ENCODE data around the gene STK11.

The STK11 gene

GRCh38 chr19:1257475-1258162, 52.0 kb downstream of the STK11 start:
- DNase-seq = no peak

- DNase-seq = no peak
Measured at GRCh38 chr19:1258163-1258492, 52.5 kb downstream of the STK11 start.

GRCh38 chr19:1258707-1259205, 53.2 kb downstream of the STK11 start:
- no peak for DNase-seq

GRCh38 chr19:1259206-1259875, 53.8 kb downstream of the STK11 start:
- DNase-seq = peak in 11 of 58 donors; percentile 4 to 77 (median 32)

- DNase-seq = no peak
Measured at GRCh38 chr19:1259876-1260748, 54.5 kb downstream of the STK11 start.

DNA sequence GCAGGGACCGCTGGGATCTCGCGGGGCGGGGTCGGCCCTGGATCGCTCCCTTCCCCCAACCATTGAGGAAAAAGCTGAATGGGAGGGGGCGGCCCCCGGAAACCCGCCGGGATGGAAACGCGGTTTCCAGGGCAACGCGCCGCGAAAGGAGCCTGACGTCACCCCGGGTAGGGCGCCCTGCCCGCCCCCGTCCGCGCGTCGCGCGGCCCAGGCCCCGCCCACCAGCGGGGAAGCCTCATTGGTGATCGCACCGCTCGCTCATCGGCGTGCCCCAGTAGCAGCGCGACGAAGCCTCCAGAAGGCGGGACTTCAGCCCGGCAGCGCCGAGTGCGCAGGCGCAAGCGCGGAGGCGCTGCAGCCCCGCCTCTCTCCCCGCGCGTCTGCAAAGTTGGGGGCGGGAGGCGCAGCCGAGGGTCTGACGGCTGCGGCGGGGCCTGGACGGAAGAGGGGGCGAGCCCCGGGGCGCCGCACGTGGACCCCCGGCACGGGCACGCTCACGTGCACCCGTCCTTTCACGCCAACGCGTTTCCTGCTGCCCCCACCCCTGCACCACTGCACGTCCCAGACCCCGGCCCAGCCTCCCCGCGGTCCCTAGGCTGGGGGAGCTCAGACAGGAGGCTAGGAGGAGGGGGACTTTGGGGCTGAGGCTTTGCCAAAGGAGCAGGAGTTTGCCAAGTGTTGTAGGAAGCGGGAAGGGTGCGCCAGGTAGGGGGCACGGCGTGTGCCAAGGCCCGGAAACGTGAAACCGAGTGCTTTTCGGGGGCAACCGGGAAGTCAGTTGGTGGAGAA, 55.4 kb downstream of the STK11 start:
- peak; percentile 48 to 97 (median 93) for DNase-seq

DNA sequence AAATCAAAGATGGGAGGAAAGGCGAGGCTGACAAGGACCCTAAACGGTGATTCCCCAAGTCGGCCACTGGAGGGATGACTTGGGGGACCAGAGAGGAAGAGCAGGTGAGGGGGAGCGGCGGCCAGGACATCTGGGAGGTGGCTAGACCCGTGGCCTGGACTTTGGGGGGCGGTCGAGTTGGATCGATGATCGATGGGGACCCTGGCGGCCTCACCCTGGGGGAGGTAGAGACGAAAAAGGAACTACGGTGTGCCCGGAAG, 55.9 kb downstream of the STK11 start:
- DNase-seq = no peak

- peak in 32 of 58 donors; percentile 15 to 74 (median 48) for DNase-seq
Measured at GRCh38 chr19:1261798-1262622, 56.4 kb downstream of the STK11 start.

GRCh38 chr19:1262623-1263123, 57.1 kb downstream of the STK11 start:
- DNase-seq = peak in 1 of 58 donors; percentile 37

- no peak for DNase-seq
Measured at GRCh38 chr19:1263188-1263587, 57.6 kb downstream of the STK11 start.

DNA sequence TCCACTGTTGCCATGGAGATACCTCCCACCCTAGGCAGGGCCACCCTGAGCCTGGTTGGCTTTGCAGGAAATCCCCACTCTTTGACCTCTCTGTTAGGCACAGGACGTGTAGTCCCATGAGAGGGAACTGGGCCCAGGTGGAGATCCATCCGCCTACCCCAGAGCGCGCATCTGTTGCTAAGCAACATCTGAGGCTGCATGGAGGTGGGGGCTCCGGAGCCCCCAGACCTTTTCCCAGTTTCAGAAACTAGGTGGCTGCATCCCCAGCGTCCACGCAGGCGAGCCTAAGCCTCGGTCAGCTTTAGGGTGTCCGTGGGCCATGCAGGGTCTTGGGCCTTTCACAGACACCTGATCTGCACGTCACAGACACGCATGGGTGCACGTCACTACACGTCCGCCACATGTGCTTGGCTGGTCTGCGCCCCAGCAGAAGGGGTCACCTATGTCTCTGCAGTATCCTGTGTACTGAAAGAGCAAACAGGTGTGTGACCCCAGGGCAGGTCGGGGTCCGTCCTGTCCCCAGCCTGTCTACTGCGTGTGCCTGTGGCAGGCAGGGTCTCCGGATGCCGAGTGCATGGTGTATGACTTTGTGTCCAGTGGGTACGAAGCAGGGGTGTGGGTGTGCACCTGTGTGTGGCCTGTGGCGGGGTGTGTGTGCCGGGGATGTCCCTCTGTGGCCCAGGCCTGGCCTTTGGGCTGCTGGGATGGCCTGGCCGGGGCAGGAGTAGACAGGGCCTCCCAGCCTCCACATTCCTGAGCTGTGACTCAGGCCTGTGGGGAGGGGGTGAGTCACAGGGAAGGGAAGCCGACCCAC, 59.4 kb downstream of the STK11 start:
- peak in 1 of 58 donors; percentile 47 for DNase-seq

DNA sequence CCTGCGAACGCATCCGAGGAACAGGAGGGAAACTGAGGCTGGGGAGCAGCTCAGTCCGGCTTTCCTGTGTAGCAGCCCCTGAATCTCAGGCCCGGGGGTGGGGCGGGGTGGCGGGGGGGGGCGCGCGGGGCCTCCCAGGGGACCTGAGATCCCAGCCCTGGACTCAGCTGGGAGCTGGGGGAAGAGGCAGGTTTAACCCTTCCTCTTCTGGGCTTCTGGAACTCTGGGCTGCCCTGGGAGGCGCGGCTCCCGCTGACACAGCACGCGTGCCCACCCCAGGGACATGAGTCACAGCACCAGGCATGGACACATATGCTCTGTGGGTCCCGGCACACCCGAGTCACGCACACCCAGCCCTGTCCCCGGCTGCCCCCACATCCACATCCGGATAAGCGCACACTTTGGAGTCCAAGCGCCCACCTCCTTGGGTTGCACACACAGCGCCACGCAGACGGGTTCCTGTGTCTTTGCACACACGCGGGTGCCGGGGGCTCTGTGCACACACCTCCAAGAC, 60.1 kb downstream of the STK11 start:
- peak in 14 of 58 donors; percentile 16 to 64 (median 47) for DNase-seq

DNA sequence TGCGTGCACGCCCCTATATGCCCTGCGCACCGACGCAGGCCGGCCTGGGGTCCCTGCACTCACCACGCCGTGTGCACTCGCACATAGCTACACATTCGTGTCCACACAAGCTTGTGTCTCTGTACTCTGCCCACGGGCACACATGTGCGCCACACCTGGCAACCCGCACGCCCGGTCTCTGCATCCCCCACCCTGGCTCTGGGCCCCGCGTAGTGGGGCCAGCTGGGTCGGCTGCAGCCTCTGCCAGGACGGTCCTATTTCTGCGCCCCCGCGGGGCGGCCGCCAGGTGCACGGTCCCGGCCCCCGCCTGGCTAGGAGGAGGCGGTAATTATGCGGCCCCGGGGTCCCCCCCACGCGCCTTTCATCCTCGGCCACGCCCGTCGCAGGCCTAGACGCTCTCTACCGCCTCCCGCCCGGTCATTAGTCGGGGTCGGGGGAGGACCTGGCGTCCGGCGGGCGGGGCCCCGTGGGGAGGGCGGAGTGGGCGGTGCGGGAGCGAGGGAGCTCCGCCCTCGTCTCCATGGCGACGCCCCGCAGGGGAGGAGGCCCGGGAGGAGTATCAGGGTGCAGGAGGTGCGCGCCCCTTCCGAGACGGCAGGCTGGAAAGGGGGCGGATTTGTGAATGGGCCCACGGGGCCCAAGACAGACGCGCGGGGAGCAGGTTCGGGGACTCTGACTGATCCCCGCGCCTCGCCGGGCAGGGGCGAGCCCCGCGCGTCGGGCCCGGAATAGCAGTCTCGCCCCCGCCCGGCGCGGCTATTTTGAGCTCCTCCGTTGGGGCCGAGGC, 60.7 kb downstream of the STK11 start:
- DNase-seq = peak in 49 of 58 donors; percentile 27 to 78 (median 62)

DNA sequence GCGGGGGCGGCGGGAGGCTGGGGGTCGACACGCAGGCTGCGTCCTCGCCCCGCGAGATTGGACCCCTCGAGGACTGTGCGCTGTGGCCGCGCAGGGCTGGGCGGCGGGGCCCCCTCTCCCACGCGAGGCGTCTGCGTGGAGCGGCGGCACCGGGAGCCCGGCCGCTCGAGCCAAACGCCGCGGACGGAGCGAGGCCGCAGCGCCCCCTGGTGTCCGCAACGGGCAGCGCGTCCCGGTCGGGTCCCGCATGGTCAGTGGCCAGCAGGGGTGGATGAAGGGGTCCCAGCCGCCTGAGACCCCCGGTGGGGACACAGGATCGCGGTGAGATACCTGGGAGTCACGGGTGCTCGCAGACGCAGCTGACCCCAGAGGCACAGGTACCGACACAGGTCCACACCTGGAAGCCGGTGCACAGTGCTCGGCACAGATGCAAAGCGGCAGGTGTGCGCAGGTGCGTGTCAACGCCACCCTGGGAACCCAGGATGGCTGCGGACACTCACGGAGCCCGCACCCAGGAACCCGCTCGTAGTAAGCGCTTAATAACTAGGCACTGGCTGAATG, 61.4 kb downstream of the STK11 start:
- DNase-seq = peak in 52 of 58 donors; percentile 21 to 83 (median 62)

DNA sequence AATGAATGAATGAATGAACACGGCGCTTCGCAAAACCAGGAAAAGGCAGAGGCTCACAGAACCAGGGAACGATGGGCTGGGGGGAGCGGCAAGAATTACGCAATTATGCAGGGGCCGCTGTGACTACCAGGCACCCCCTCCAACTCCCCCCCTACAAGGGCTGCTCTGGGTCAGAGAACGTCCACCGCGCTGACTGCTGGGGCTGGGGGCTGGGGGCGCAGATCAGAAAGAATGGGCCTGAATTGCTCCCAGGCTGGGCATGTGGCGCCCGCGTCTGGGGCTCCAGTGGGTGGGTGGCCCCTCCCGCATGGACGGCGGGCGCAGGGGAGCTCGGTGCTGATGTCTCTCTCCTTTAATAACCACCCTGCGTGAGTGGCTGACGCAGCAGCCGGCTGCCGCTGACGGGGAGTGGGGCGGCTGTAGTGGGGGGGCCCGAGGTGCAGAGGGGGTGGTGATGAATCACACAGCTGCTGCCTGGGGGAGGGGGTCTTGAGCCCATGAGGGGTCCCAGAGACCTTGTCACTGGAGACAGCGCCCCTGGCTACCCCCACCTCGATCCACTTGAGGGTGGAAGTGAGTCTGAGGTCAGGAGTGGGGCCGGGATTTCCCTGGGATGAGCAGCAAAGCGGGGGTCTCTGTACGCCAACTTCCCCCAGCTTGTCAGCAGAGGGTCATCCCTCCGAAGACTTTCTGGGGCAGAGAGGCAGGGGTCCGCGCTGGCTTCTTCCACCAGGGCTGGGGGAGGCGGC, 62.1 kb downstream of the STK11 start:
- DNase-seq = peak in 22 of 58 donors; percentile 16 to 58 (median 40)

- peak in 9 of 58 donors; percentile 16 to 61 (median 45) for DNase-seq
Measured at GRCh38 chr19:1268226-1269064, 62.9 kb downstream of the STK11 start.

Measured in anterior cingulate cortex (tissue), 58 donors.